HEK293T (cell line): ENCODE measurements around the gene LRRC27.

Experiments
- ARNT ChIP-seq: fragments of 450-650 bp; IDR thresholded peaks from 2 replicates; pipeline ENCODE4 v1.6.1; 2017; ENCODE audit warnings: mild to moderate bottlenecking
- BHLHE40 ChIP-seq: fragments of 450-650 bp; IDR thresholded peaks from 2 replicates; pipeline ENCODE4 v1.6.1; 2016; ENCODE audit warnings: mild to moderate bottlenecking, moderate library complexity, borderline replicate concordance
- ELF4 ChIP-seq: fragments of 450-650 bp; IDR thresholded peaks from 2 replicates; pipeline ENCODE4 v1.6.1; 2017; ENCODE audit warnings: antibody characterized with exemption
- FOXA1 ChIP-seq: fragments of 450-650 bp; IDR thresholded peaks from 2 replicates; pipeline ENCODE4 v1.6.1; 2016; ENCODE audit warnings: mild to moderate bottlenecking
- FOXK2 ChIP-seq: fragments of 450-650 bp; IDR thresholded peaks from 2 replicates; pipeline ENCODE4 v1.6.1; 2016; ENCODE audit warnings: mild to moderate bottlenecking
- FOXM1 ChIP-seq: fragments of 450-650 bp; IDR thresholded peaks from 2 replicates; pipeline ENCODE4 v1.6.1; 2017; ENCODE audit warnings: mild to moderate bottlenecking, borderline replicate concordance
- HDGF ChIP-seq: fragments of 450-650 bp; IDR thresholded peaks from 2 replicates; pipeline ENCODE4 v1.6.1; 2017; ENCODE audit warnings: antibody characterized with exemption, borderline replicate concordance
- L3MBTL2 ChIP-seq: fragments of 450-650 bp; conservative IDR thresholded peaks from 2 replicates; pipeline ENCODE4 v1.6.1; 2016; ENCODE audit warnings: mild to moderate bottlenecking
- LEF1 ChIP-seq: fragments of 450-650 bp; IDR thresholded peaks from 2 replicates; pipeline ENCODE4 v1.6.1; 2017; ENCODE audit warnings: mild to moderate bottlenecking, borderline replicate concordance
- NFRKB ChIP-seq: fragments of 450-650 bp; IDR thresholded peaks from 2 replicates; pipeline ENCODE4 v1.6.1; 2016; ENCODE audit warnings: mild to moderate bottlenecking, moderate library complexity
- SP1 ChIP-seq: fragments of 450-650 bp; IDR thresholded peaks from 2 replicates; pipeline ENCODE4 v1.6.1; 2017
- SUZ12 ChIP-seq: fragments of 450-650 bp; IDR thresholded peaks from 2 replicates; pipeline ENCODE4 v1.6.1; 2016; ENCODE audit warnings: mild to moderate bottlenecking
- TARDBP ChIP-seq: fragments of 450-650 bp; IDR thresholded peaks from 2 replicates; pipeline ENCODE4 v1.6.1; 2016
- ZNF384 ChIP-seq: fragments of 450-650 bp; IDR thresholded peaks from 2 replicates; pipeline ENCODE4 v1.6.1; 2016

- TF ChIP-seq SUZ12 (no peak), BHLHE40 (no peak), ARNT (no peak), L3MBTL2 (no peak), FOXK2 (no peak), FOXM1 (no peak), TARDBP (no peak), ELF4 (no peak), ZNF384 (no peak), LEF1 (no peak), SP1 (no peak), FOXA1 (no peak), NFRKB (no peak), HDGF (no peak)
These were observed 38.0 kb upstream of the LRRC27 start for GRCh38 chr10:132293813-132294520.
